NCI-H1105 (cell line): ENCODE results near the gene TMED6.
"Not testable (repeated sequence)": the region's sequence is repeated elsewhere in the genome, so short reads cannot be mapped to it uniquely, and the experiment has no call there.

Experiments
- DNase-seq: peaks from one replicate; lab custom pipeline; 2025; lab: John Stamatoyannopoulos, UW

Gene TMED6

GRCh38 chr16:69301861-69302260, 49.7 kb downstream of the TMED6 start:
- DNase-seq = no peak

DNA sequence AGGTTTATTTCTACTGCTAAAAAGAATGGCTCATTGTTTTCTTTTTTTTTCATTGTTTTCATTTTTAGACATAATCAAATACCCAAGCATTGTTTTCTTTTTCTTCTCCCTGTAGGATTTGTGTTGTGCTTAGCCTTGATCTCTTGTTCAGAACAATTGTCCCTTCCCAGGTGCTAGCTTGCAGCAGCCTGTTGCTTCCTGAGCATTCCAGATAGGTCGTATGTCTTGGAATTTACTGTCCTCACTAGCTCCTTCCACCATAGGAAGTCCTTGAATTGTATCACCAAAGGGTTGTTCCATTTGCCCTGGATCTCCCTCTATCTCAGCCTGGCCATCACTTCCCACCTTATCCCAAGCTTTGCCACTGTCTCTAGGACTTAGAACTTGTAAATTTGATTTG, 50.4 kb downstream of the TMED6 start:
- DNase-seq = no peak

GRCh38 chr16:69298261-69298660, 53.3 kb downstream of the TMED6 start:
- DNase-seq = no peak

DNA sequence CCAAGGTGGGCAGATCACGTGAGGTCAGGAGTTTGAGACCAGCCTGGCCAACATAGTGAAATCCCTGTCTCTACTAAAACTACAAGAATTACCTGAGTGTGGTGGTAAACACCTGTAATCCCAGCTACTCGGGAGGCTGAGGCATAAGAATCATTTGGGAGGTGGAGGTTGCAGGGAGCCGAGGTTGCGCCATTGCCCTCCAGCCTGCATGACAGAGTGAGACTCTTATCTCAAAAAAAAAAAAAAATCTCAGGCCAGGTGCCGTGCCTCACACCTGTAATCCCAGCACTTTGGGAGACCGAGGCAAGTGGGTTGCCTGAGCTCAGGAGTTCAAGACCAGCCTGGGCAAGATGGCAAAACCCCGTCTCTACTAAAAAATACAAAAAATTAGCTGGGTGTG, 54.8 kb downstream of the TMED6 start:
- not testable (repeated sequence) for DNase-seq

- no peak for DNase-seq
Measured at GRCh38 chr16:69294051-69294450, 57.5 kb downstream of the TMED6 start.

- no peak for DNase-seq
Measured at GRCh38 chr16:69293401-69293800, 58.2 kb downstream of the TMED6 start.
